PC-3 (cell line): ENCODE measurements around the gene SLC8A1.

ENCODE experiments used
- EZH2 ChIP-seq: fragments of 300-600 bp; sonication (generic); IDR thresholded peaks from one replicate; pipeline ENCODE4 v1.6.1; 2017; ENCODE audit warnings: antibody characterized with exemption, mild to moderate bottlenecking, low read length; ENCODE audit not compliant: unreplicated experiment
- TF ChIP-seq, protein P1 (sequence below): fragments of 300-600 bp; sonication (generic); conservative IDR thresholded peaks from 2 replicates; pipeline ENCODE4 v1.5.1; 2017; ENCODE audit warnings: antibody characterized with exemption, low read depth, mild to moderate bottlenecking, low read length

DNA sequence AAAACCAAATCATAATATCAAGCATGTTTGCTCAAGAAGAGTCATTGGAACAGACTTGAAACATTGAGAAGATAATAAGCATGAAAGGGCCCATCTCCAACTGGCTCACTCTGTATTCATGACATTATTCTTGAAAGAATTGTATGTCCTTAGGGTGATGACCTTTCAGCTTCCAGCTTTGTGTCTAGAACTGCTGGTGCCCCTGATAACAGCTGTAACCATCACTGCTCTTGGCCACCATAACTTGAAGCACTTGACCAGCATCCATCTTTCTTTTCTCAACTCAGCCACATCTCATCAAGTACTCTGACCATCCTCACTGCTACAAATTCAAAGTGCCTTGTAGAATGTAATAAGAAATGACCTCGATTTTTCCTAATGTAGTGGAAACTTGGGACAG, 289.9 kb downstream of the SLC8A1 start:
- TF ChIP-seq, protein P1, sequence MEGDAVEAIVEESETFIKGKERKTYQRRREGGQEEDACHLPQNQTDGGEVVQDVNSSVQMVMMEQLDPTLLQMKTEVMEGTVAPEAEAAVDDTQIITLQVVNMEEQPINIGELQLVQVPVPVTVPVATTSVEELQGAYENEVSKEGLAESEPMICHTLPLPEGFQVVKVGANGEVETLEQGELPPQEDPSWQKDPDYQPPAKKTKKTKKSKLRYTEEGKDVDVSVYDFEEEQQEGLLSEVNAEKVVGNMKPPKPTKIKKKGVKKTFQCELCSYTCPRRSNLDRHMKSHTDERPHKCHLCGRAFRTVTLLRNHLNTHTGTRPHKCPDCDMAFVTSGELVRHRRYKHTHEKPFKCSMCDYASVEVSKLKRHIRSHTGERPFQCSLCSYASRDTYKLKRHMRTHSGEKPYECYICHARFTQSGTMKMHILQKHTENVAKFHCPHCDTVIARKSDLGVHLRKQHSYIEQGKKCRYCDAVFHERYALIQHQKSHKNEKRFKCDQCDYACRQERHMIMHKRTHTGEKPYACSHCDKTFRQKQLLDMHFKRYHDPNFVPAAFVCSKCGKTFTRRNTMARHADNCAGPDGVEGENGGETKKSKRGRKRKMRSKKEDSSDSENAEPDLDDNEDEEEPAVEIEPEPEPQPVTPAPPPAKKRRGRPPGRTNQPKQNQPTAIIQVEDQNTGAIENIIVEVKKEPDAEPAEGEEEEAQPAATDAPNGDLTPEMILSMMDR = no peak
- no peak for TF ChIP-seq EZH2
